ENCODE measurements around the gene LDLRAP1.

DNA sequence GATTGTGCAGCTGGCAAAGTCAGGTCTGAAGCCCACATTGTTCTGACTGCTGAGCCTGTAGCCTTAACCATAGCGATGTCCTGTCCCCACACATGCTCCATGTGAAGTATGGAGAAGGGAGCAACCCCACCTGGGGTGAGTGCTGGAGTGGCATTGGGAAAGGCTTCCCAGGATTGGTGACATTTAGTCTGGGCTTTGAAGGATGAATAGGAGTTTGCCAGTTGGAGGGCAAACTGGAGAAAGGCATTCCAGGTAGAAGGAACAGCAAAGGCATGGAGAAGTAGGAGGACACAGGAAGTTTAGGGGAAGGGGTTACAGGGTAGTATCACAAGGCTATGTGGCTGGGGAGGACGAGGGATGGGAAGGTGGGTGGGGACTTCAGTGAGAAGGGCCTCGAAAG lies 7.3 kb upstream of the LDLRAP1 start:
- TF ChIP-seq, protein P1, sequence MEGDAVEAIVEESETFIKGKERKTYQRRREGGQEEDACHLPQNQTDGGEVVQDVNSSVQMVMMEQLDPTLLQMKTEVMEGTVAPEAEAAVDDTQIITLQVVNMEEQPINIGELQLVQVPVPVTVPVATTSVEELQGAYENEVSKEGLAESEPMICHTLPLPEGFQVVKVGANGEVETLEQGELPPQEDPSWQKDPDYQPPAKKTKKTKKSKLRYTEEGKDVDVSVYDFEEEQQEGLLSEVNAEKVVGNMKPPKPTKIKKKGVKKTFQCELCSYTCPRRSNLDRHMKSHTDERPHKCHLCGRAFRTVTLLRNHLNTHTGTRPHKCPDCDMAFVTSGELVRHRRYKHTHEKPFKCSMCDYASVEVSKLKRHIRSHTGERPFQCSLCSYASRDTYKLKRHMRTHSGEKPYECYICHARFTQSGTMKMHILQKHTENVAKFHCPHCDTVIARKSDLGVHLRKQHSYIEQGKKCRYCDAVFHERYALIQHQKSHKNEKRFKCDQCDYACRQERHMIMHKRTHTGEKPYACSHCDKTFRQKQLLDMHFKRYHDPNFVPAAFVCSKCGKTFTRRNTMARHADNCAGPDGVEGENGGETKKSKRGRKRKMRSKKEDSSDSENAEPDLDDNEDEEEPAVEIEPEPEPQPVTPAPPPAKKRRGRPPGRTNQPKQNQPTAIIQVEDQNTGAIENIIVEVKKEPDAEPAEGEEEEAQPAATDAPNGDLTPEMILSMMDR (IDR thresholded peaks at IDR 0.05; ENCODE audit: low read depth, low read length, poor library complexity, severe bottlenecking) = no peak
- no peak for TF ChIP-seq EZH2phosphoT487 (IDR thresholded peaks at IDR 0.05; ENCODE audit: borderline replicate concordance, low read length)

Data from DOHH2 (cell line).